ENCODE measurements around the gene HAPLN3. TPM values are rescaled to one million over a fixed set of nuclear protein-coding genes. Genes with fewer than 3 reads are reported as not detected.

HAPLN3 gene
- total RNA-seq, 2 experiments from 2014 or later = 79.1 to 80.8 TPM

GRCh38 chr15:88897456-88898194 lies 2.3 kb upstream of the HAPLN3 start:
- Mint-ChIP-seq H3K4me1 (peaks cover 33% of the 10 kb centered on the region), H3K27ac (peak overlapping the region; percentile 36), H3K9me3 (no peaks in the 10 kb centered on the region), H3K4me3 (peak overlapping the region; percentile 63), H3K36me3 (peaks cover 4% of the 10 kb centered on the region), H3K27me3 (no peaks in the 10 kb centered on the region)
- DNase-seq (peak; percentile 83), ATAC-seq (ENCODE audit: low read depth) (peak; percentile 88)
- POLR2A ChIA-PET = interaction anchor here (0.6 kb wide), 1 partner anchor 309 kb away, joined by 5 read pairs; no protein-coding TSS in a partner anchor

GRCh38 chr15:88897142-88897455 lies 1.8 kb upstream of the HAPLN3 start:
- peaks cover 33% of the 10 kb centered on the region for H3K4me1 Mint-ChIP-seq
- H3K4me3 Mint-ChIP-seq = peak overlapping the region; percentile 63
- ATAC-seq (ENCODE audit: low read depth) (no peak), DNase-seq (no peak)
- POLR2A ChIA-PET = no interaction called here
- H3K27ac Mint-ChIP-seq = peak overlapping the region; percentile 76
- H3K9me3 Mint-ChIP-seq = no peaks in the 10 kb centered on the region
- no peaks in the 10 kb centered on the region for H3K27me3 Mint-ChIP-seq
- peaks cover 4% of the 10 kb centered on the region for H3K36me3 Mint-ChIP-seq

DNA sequence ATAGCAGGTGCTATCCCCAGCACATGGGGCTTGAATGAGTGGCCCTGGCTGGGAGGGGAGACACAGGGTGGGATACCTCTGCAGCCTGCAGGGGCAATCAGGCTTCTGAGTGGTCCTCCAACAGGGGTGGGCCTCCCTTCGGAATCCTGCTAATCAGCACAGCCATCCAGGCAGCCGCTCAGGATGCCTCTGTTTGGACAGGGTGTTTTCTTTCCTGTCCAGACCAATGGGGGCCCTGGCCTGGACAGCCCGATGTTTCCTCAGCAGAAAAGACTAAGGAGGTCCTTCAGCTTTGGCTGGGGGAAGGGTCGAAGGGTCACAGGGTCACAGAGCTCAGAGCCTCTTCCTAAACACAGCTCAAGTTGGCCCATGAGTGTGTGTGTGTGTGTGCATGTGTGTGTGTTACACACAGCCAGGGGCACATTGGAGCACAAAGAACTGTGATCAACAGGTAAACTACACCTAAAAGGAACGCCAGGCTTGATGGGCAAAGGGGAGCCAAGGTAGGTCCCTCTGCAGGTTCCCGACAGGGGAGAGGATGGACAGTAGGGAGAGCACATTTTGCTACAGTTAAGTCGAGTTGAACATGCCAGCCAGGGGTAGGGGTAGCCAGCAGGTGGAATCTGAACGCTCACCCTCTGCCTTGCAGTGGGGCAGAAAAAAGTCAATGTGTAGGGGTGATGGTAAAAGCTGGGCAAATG lies 1.1 kb upstream of the HAPLN3 start:
- Mint-ChIP-seq H3K4me1 (peaks cover 34% of the 10 kb centered on the region), H3K27ac (peak overlapping the region; percentile 76), H3K36me3 (peaks cover 4% of the 10 kb centered on the region), H3K27me3 (no peaks in the 10 kb centered on the region), H3K4me3 (peak overlapping the region; percentile 63), H3K9me3 (no peaks in the 10 kb centered on the region)
- ATAC-seq (ENCODE audit: low read depth) (no peak), DNase-seq (no peak)
- POLR2A ChIA-PET = interaction anchor here (1.4 kb wide), 1 partner anchor 429 kb away, joined by 4 read pairs; the partner anchor contains the start of genes MRPL46 and MRPS11

GRCh38 chr15:88894348-88894818 lies 961 bp downstream of the HAPLN3 start:
- Mint-ChIP-seq H3K4me1 (peaks cover 32% of the 10 kb centered on the region), H3K27me3 (no peaks in the 10 kb centered on the region), H3K27ac (peak overlapping the region; percentile 78), H3K9me3 (no peaks in the 10 kb centered on the region), H3K4me3 (peak overlapping the region; percentile 87), H3K36me3 (peaks cover 1% of the 10 kb centered on the region)
- DNase-seq (peak; percentile 88), ATAC-seq (ENCODE audit: low read depth) (peak; percentile 58)
- POLR2A ChIA-PET = interaction anchor here (1.0 to 2.0 kb wide), 2 partner anchors 10 to 15 kb away, joined by 3 to 17 read pairs; no protein-coding TSS in a partner anchor

- POLR2A ChIA-PET = interaction anchor here (1.1 kb wide), 1 partner anchor 11 kb away, joined by 4 read pairs; no protein-coding TSS in a partner anchor
Observed at GRCh38 chr15:88891540-88892254, 3.6 kb downstream of the HAPLN3 start.

GRCh38 chr15:88890495-88890894 lies 4.8 kb downstream of the HAPLN3 start:
- Mint-ChIP-seq H3K9me3 (no peaks in the 10 kb centered on the region), H3K4me1 (peaks cover 15% of the 10 kb centered on the region), H3K36me3 (peaks cover 4% of the 10 kb centered on the region), H3K27me3 (no peaks in the 10 kb centered on the region), H3K4me3 (no peak overlapping the region), H3K27ac (no peak overlapping the region)
- ATAC-seq (ENCODE audit: low read depth) (no peak), DNase-seq (no peak)
- POLR2A ChIA-PET = no interaction called here

More at GRCh38 chr15:88891540-88892254, 3.6 kb downstream of the HAPLN3 start:
- no peaks in the 10 kb centered on the region for H3K27me3 Mint-ChIP-seq
- DNase-seq = no peak
- H3K9me3 Mint-ChIP-seq = no peaks in the 10 kb centered on the region
- H3K4me1 Mint-ChIP-seq = peaks cover 21% of the 10 kb centered on the region
- H3K36me3 Mint-ChIP-seq = peaks cover 4% of the 10 kb centered on the region
- H3K4me3 Mint-ChIP-seq = no peak overlapping the region
- ATAC-seq (ENCODE audit: low read depth) = no peak
- H3K27ac Mint-ChIP-seq = no peak overlapping the region

- Mint-ChIP-seq H3K4me3 (no peak overlapping the region), H3K27me3 (no peaks in the 10 kb centered on the region), H3K4me1 (peaks cover 5% of the 10 kb centered on the region), H3K27ac (no peak overlapping the region), H3K9me3 (no peaks in the 10 kb centered on the region), H3K36me3 (peaks cover 13% of the 10 kb centered on the region)
- ATAC-seq (ENCODE audit: low read depth) (no peak), DNase-seq (no peak)
- POLR2A ChIA-PET = no interaction called here
Observed at GRCh38 chr15:88888719-88889118, 6.6 kb downstream of the HAPLN3 start.

DNA sequence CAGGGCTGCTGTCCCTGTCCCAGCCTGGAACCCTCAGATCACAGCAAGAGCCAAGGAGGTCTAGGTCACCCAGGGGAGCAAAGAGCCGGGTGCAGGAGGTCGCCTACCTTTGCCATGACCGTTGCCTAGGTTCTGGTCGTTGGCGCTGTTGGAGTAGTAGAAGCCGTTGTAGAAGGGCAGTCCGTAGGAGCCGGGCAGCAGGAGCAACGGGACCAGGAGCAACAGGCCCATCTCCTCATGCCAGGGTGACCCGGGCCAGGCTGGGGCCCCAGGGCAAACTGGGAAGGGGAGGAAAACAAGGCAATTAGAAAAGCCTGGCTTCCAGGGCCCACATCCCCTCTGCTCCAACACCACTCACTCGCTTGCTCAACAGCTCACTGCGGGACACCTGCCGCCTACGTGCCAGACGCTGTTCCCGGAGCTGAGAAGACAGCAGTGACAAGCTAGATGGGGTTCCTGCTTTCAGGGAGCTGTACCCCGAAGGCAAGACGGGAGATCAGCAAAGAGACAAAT lies 8.2 kb downstream of the HAPLN3 start:
- Mint-ChIP-seq H3K4me1 (peaks cover 2% of the 10 kb centered on the region), H3K27ac (peak overlapping the region; percentile 52), H3K36me3 (peaks cover 14% of the 10 kb centered on the region), H3K4me3 (no peak overlapping the region), H3K27me3 (no peaks in the 10 kb centered on the region), H3K9me3 (no peaks in the 10 kb centered on the region)
- ATAC-seq (ENCODE audit: low read depth) (no peak), DNase-seq (no peak)
- POLR2A ChIA-PET = no interaction called here

DNA sequence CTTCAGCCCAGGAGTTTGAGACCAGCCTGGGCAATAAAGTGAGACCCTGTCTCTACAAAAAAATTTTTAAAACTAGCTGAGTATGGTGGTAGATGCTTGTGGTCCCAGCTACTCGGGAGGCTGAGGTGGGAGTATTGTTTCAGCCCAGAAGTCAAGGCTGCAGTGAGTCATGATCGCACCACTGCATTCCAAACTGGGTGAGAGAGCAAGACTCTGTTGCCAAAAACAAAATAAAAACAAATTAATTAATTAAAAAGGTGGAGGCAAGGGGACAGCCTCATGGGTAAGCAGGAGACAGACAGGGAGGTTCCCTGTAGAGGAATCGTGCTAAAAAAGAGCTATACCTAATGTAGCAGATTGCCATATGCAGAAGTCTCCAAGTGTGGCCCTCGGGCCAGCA lies 12.6 kb downstream of the HAPLN3 start:
- H3K4me3 Mint-ChIP-seq = no peak overlapping the region
- peaks cover 20% of the 10 kb centered on the region for H3K36me3 Mint-ChIP-seq
- ATAC-seq (ENCODE audit: low read depth) (no peak), DNase-seq (no peak)
- no peaks in the 10 kb centered on the region for H3K27me3 Mint-ChIP-seq
- H3K9me3 Mint-ChIP-seq = no peaks in the 10 kb centered on the region
- no peaks in the 10 kb centered on the region for H3K4me1 Mint-ChIP-seq
- no peak overlapping the region for H3K27ac Mint-ChIP-seq
- POLR2A ChIA-PET = interaction anchor here (1.0 to 1.2 kb wide), 2 partner anchors 10 to 259 kb away, joined by 3 read pairs; no protein-coding TSS in a partner anchor

- no peak overlapping the region for H3K27ac Mint-ChIP-seq
- no peaks in the 10 kb centered on the region for H3K27me3 Mint-ChIP-seq
- DNase-seq (no peak), ATAC-seq (ENCODE audit: low read depth) (no peak)
- H3K4me1 Mint-ChIP-seq = no peaks in the 10 kb centered on the region
- H3K9me3 Mint-ChIP-seq = no peaks in the 10 kb centered on the region
- POLR2A ChIA-PET = no interaction called here
- H3K4me3 Mint-ChIP-seq = no peak overlapping the region
- H3K36me3 Mint-ChIP-seq = peaks cover 18% of the 10 kb centered on the region
Observed at GRCh38 chr15:88881775-88882174, 13.6 kb downstream of the HAPLN3 start.

GRCh38 chr15:88880944-88881740 lies 14.2 kb downstream of the HAPLN3 start:
- DNase-seq (no peak), ATAC-seq (ENCODE audit: low read depth) (no peak)
- Mint-ChIP-seq H3K4me1 (no peaks in the 10 kb centered on the region), H3K27ac (no peak overlapping the region), H3K9me3 (no peaks in the 10 kb centered on the region), H3K4me3 (no peak overlapping the region), H3K36me3 (peaks cover 18% of the 10 kb centered on the region), H3K27me3 (no peaks in the 10 kb centered on the region)
- POLR2A ChIA-PET = no interaction called here

GRCh38 chr15:88878720-88879184 lies 16.6 kb downstream of the HAPLN3 start:
- Mint-ChIP-seq H3K27me3 (no peaks in the 10 kb centered on the region), H3K9me3 (no peaks in the 10 kb centered on the region), H3K4me3 (no peak overlapping the region), H3K4me1 (no peaks in the 10 kb centered on the region), H3K27ac (no peak overlapping the region), H3K36me3 (peaks cover 11% of the 10 kb centered on the region)
- POLR2A ChIA-PET = interaction anchor here (0.6 to 1.0 kb wide), 2 partner anchors 16 to 25 kb away, joined by 3 read pairs; no protein-coding TSS in a partner anchor
- DNase-seq (peak; percentile 64), ATAC-seq (ENCODE audit: low read depth) (peak; percentile 74)

Measured in activated naive CD8-positive, alpha-beta T cell treated with anti-CD3 and anti-CD28 coated beads, Interleukin-2, amount 10 ng/mL, durations not matched to agents 7 days and 5 days (primary cell).